HG03039 (cell line): ENCODE measurements around the gene PIKFYVE.
"Not testable (repeated sequence)": the region's sequence is repeated elsewhere in the genome, so short reads cannot be mapped to it uniquely, and the experiment has no call there.

ENCODE experiments used
- ATAC-seq: cut with Tn5 transposase; IDR thresholded peaks from one replicate; pipeline ENCODE4 v1.9.1; 2021; ENCODE audit warnings: mild to moderate bottlenecking, moderate library complexity; ENCODE audit not compliant: unreplicated experiment

The PIKFYVE gene

GRCh38 chr2:208265801-208266552 is at the start of gene PIKFYVE:
Gene PIKFYVE, plus strand, starts transcription at chr2:208266255. Its CDS starts 5,265 bp downstream, at chr2:208271520.
- ATAC-seq = peak; percentile 79

GRCh38 chr2:208221873-208222272 is 44.2 kb upstream of the PIKFYVE start:
- not testable (repeated sequence) for ATAC-seq

- no peak for ATAC-seq
Observed at GRCh38 chr2:208222351-208222750, 43.7 kb upstream of the PIKFYVE start.

GRCh38 chr2:208224802-208225201 is 41.3 kb upstream of the PIKFYVE start:
- no peak for ATAC-seq

GRCh38 chr2:208227581-208228232 is 38.3 kb upstream of the PIKFYVE start:
- ATAC-seq = no peak

GRCh38 chr2:208228476-208228875 is 37.6 kb upstream of the PIKFYVE start:
- ATAC-seq = no peak

GRCh38 chr2:208234786-208235185 is 31.3 kb upstream of the PIKFYVE start:
- ATAC-seq = no peak

GRCh38 chr2:208235860-208236259 is 30.2 kb upstream of the PIKFYVE start:
- ATAC-seq = no peak

GRCh38 chr2:208239770-208240493 is 26.1 kb upstream of the PIKFYVE start:
- no peak for ATAC-seq

GRCh38 chr2:208240619-208241209 is 25.3 kb upstream of the PIKFYVE start:
- ATAC-seq = no peak

GRCh38 chr2:208244422-208244821 is 21.6 kb upstream of the PIKFYVE start:
- ATAC-seq = no peak

GRCh38 chr2:208245746-208246145 is 20.3 kb upstream of the PIKFYVE start:
- ATAC-seq = no peak

GRCh38 chr2:208248601-208249000 is 17.5 kb upstream of the PIKFYVE start:
- no peak for ATAC-seq

- no peak for ATAC-seq
Observed at GRCh38 chr2:208249296-208249695, 16.8 kb upstream of the PIKFYVE start.

GRCh38 chr2:208250388-208250787 is 15.7 kb upstream of the PIKFYVE start:
- no peak for ATAC-seq

GRCh38 chr2:208251098-208251497 is 15.0 kb upstream of the PIKFYVE start:
- no peak for ATAC-seq

GRCh38 chr2:208252716-208253492 is 13.2 kb upstream of the PIKFYVE start:
- ATAC-seq = no peak

GRCh38 chr2:208253600-208254117 is 12.4 kb upstream of the PIKFYVE start:
- no peak for ATAC-seq

GRCh38 chr2:208254118-208254870 is 11.8 kb upstream of the PIKFYVE start:
- ATAC-seq = peak; percentile 70
